ENCODE measurements around the gene MALT1. TPM values are rescaled to one million over a fixed set of nuclear protein-coding genes. Genes with fewer than 3 reads are reported as not detected.
"Not testable (repeated sequence)": the region's sequence is repeated elsewhere in the genome, so short reads cannot be mapped to it uniquely, and the experiment has no call there.

The MALT1 gene
- total RNA-seq, 4 donors from 2014 or later: 9.9 to 24.8 (median 12.9) TPM

GRCh38 chr18:58770601-58771000 is 99.3 kb downstream of the MALT1 start:
- Histone ChIP-seq H3K9me3 (no peaks in the 10 kb centered on the region), H3K36me3 (no peaks in the 10 kb centered on the region), H3K4me3 (no peak overlapping the region), H3K4me1 (peaks cover 3 to 13% of the 10 kb centered on the region in 2 donors), H3K27ac (no peak overlapping the region), H3K27me3 (no peaks in the 10 kb centered on the region)
- intact Hi-C loops (cut with DNase I; ENCODE audit: low total_unique reads): no loop called here
- no peak for TF ChIP-seq POLR2A (IDR thresholded peaks at IDR 0.05)
- in situ Hi-C loops (cut with MboI; ENCODE audit: low sequenced_read_pairs in 4 of 4): no loop called here
- no peak for DNase-seq
- no peak for ATAC-seq

GRCh38 chr18:58772161-58772560 is 100.9 kb downstream of the MALT1 start:
- DNase-seq (no peak), ATAC-seq (no peak)
- no peak overlapping the region for H3K4me3 ChIP-seq
- no peaks in the 10 kb centered on the region for H3K9me3 ChIP-seq
- TF ChIP-seq POLR2A (IDR thresholded peaks at IDR 0.05) (no peak), CTCF (IDR thresholded peaks at IDR 0.05 in 4 of 5, conservative IDR thresholded peaks at IDR 0.05 in 1 of 5) (no peak)
- intact Hi-C loops (cut with DNase I; ENCODE audit: low total_unique reads): no loop called here
- H3K27me3 ChIP-seq: no peaks in the 10 kb centered on the region
- H3K4me1 ChIP-seq: peaks cover 3 to 13% of the 10 kb centered on the region in 2 donors
- no peak overlapping the region for H3K27ac ChIP-seq
- in situ Hi-C loops (cut with MboI; ENCODE audit: low sequenced_read_pairs in 4 of 4): no loop called here
- no peaks in the 10 kb centered on the region for H3K36me3 ChIP-seq

DNA sequence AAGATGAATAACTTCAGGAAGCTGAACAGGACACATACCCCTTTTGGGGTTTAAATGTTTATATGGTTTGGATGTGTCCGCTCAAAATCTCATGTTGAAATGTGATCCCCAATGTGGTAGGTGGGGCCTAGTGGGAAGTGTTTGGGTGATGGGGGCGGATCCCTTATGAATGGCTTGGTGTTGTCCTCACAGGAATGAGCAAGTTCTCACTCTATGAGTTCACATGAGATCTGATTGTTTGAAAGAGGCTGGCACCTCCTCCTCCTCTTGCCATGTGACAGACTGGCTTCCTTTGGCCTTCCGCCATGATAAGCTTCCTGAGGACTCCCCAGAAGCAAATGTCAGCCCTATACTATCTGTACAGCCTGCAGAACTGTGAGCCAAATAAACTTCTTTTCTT is 104.8 kb downstream of the MALT1 start:
- TF ChIP-seq POLR2A (IDR thresholded peaks at IDR 0.05) (no peak), CTCF (IDR thresholded peaks at IDR 0.05 in 4 of 5, conservative IDR thresholded peaks at IDR 0.05 in 1 of 5) (no peak)
- no peaks in the 10 kb centered on the region for H3K4me1 ChIP-seq
- no peak overlapping the region for H3K4me3 ChIP-seq
- no peaks in the 10 kb centered on the region for H3K36me3 ChIP-seq
- no peaks in the 10 kb centered on the region for H3K27me3 ChIP-seq
- in situ Hi-C loops (cut with MboI; ENCODE audit: low sequenced_read_pairs in 4 of 4): no loop called here
- no peaks in the 10 kb centered on the region for H3K9me3 ChIP-seq
- H3K27ac ChIP-seq: no peak overlapping the region
- intact Hi-C loops (cut with DNase I; ENCODE audit: low total_unique reads): no loop called here
- ATAC-seq: no peak
- DNase-seq: no peak

GRCh38 chr18:58776541-58776940 is 105.3 kb downstream of the MALT1 start:
- H3K9me3 ChIP-seq; H3K4me1 ChIP-seq; H3K27ac ChIP-seq; in situ Hi-C loops (cut with MboI; ENCODE audit: low sequenced_read_pairs in 4 of 4); H3K36me3 ChIP-seq; H3K4me3 ChIP-seq; intact Hi-C loops (cut with DNase I; ENCODE audit: low total_unique reads); DNase-seq; H3K27me3 ChIP-seq; ATAC-seq: not testable (repeated sequence)

DNA sequence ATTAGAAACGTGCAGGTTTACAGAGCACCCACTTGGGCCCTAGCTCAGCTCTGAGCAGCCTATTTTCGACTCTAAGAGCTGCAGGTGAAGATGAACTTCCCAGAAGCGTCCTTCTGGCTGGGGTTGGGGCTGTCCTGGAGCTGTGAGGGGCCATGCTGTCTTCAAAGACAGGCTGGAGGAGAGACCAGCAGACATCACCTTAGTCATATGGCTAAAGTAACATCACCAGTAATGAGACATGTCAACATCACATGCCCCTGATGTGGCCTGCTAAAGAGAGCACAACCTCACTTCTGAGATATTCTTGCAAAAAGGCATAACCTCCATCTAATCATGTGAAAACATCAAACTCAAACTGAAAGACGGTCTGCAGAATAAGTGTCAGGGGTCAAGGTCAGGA is 106.2 kb downstream of the MALT1 start:
- Histone ChIP-seq H3K27ac (no peak overlapping the region), H3K4me3 (no peak overlapping the region), H3K36me3 (no peaks in the 10 kb centered on the region), H3K4me1 (no peaks in the 10 kb centered on the region), H3K9me3 (no peaks in the 10 kb centered on the region), H3K27me3 (no peaks in the 10 kb centered on the region)
- TF ChIP-seq POLR2A (IDR thresholded peaks at IDR 0.05) (no peak), CTCF (IDR thresholded peaks at IDR 0.05 in 4 of 5, conservative IDR thresholded peaks at IDR 0.05 in 1 of 5) (no peak)
- DNase-seq (no peak), ATAC-seq (peak in 1 of 2 donors; percentile 18)
- intact Hi-C loops (cut with DNase I; ENCODE audit: low total_unique reads) (no loop called here), in situ Hi-C loops (cut with MboI; ENCODE audit: low sequenced_read_pairs in 4 of 4) (no loop called here)

GRCh38 chr18:58779529-58779928 is 108.3 kb downstream of the MALT1 start:
- in situ Hi-C loops (cut with MboI; ENCODE audit: low sequenced_read_pairs in 4 of 4) (no loop called here), intact Hi-C loops (cut with DNase I; ENCODE audit: low total_unique reads) (no loop called here)
- Histone ChIP-seq H3K27me3 (no peaks in the 10 kb centered on the region), H3K36me3 (no peaks in the 10 kb centered on the region), H3K4me3 (no peak overlapping the region), H3K4me1 (no peaks in the 10 kb centered on the region), H3K27ac (no peak overlapping the region), H3K9me3 (no peaks in the 10 kb centered on the region)
- ATAC-seq (peak in 1 of 2 donors; percentile 28), DNase-seq (no peak)
- TF ChIP-seq POLR2A (IDR thresholded peaks at IDR 0.05): no peak
- TF ChIP-seq CTCF (IDR thresholded peaks at IDR 0.05 in 4 of 5, conservative IDR thresholded peaks at IDR 0.05 in 1 of 5): no peak
